ENCODE data around the gene HARBI1.

GRCh38 chr11:46631676-46632075 lies 14.6 kb upstream of the HARBI1 start:
- TF ChIP-seq CTCF (IDR thresholded peaks at IDR 0.05; ENCODE audit: extremely low read depth in 1 of 2, insufficient read depth in 1 of 2, low read depth in 1 of 2, low read length in 2 of 2) (no peak), JUN (IDR thresholded peaks at IDR 0.05; ENCODE audit: borderline replicate concordance, insufficient read depth, insufficient read length, low read depth) (no peak), POLR2AphosphoS5 (IDR thresholded peaks at IDR 0.05; ENCODE audit: insufficient read depth, low read depth, low read length) (no peak), POLR2A (IDR thresholded peaks at IDR 0.05; ENCODE audit: low read depth, low read length) (no peak), MAX (IDR thresholded peaks at IDR 0.05; ENCODE audit: insufficient read depth, insufficient read length) (no peak), EZH2 (IDR thresholded peaks at IDR 0.05; ENCODE audit: borderline replicate concordance, low read depth, low read length, severe bottlenecking) (no peak)
